ENCODE measurements around the gene NXPH2.

DNA sequence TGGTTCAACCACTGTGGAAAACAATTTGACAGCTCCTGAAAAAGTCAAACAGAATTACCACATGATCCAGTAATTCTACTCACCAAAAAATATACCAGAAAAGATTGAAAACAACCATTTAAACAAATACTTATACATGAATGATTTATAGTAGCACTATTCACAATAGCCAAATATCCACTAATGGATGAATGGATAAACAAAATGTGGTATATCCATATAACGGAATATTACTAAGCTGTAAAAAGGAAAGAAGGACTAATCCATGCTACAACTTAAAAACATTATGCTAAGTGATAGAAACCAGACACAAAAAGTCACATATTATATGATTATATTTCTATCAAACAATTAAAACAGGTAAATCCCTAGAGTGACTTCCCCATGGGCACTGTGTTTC, 147.1 kb downstream of the NXPH2 start:
- TF ChIP-seq ZNF274 (IDR thresholded peaks at IDR 0.05; ENCODE audit: low read depth, low read length) (no peak), SUZ12 (IDR thresholded peaks at IDR 0.05; ENCODE audit: extremely low read depth, insufficient read depth, insufficient read length) (no peak)

All from NT2/D1 (cell line).